ENCODE measurements around the gene TMEM164.
A peak's percentile ranks its signal among the peaks of the same experiment; 100 is the strongest.
"Not testable (repeated sequence)": the region's sequence is repeated elsewhere in the genome, so short reads cannot be mapped to it uniquely, and the experiment has no call there.

TMEM164 gene

DNA sequence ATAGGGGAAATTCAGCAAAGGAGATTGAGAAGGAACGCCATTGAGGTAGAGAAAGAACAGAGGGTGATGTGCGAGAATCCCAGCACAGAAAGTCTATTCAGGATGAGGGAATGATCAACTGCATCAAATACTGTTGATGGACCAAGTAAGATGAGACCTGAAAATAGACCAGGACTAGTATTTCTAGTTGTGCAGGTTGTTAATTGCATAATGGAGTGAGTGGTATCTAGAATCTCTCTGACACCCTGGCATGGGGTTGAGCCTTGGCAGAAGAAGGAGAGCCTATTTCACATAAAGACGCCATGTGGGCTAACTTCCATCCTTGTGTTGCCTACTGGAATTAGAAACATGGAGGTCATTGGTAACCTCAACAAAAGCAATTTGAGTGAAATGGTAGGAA lies 135.6 kb downstream of the TMEM164 start:
- no peak for DNase-seq

DNA sequence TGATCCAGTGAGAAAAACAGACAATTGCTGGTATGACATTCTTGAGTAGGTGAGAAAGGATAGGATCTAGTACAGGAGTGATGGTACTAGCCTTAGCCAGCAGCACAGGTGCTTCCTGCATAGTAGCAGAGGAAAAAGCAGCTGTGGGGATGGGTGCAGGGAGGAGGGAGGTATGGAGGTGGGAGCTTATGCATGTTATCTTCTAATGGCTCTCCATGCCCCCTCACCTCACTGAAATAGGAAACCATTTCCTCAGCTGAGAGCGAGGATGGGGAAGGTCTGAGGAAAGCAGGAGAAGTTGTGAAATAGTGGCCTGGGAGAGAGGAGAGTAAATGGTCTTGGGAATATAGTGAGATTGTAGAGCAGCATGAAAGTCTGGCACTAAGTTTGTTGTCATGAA lies 136.3 kb downstream of the TMEM164 start:
- DNase-seq = no peak

DNA sequence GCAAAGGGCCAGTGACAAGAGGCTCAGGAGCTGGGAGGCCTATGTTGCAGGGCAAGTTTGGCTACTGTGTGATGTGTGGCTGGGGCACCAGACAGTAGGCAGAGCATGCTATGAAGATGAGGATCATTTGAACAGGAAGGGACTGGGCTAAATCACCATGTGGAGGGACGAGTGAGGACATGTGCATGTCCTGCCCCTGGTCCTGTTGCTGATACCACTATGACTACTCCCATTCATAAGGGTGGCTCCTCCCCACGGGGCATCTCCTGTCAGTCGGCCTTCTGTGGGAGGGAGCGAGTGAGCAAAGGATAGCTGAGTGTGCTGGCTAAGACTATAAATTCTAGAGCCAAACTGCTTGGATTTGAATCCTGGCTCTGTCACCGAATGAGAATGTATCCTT lies 139.2 kb downstream of the TMEM164 start:
- DNase-seq = no peak

DNA sequence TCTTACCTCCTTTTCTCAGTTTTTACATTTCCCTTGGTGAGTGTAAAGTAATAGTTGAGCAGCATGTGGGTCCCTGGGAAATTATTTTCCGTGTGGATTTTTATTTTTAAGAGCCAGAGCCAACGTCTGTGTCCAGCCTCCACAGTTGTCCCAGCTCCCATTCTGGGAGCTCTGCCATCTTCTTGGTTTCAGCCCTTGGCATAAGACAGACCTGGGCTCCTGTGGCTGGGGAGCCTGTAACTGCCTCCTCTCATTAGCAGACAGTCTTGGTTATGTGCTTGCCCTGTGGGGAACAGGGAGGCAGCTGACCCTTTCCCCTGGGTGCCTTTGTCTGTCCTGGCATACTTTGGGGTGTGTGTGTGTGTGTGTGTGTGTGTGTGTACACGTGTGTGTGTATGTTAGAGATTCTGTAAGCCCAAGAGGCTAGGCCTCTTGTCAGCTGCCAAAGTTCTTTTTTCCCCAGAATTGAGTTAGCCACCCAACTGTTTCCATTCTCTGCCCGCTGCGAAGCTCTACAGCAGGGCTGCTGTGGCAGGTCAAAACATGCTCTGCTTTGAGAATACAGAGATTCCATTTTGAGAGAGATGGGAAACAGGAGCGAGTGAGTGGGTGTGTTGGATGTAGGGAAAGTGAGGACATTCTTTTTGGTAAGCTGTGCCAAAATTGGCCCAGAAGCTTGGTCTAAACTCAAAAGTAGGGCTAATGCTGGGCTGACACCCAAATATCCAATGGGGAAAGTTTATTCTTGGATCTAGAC lies 140.7 kb downstream of the TMEM164 start:
- DNase-seq = no peak

DNA sequence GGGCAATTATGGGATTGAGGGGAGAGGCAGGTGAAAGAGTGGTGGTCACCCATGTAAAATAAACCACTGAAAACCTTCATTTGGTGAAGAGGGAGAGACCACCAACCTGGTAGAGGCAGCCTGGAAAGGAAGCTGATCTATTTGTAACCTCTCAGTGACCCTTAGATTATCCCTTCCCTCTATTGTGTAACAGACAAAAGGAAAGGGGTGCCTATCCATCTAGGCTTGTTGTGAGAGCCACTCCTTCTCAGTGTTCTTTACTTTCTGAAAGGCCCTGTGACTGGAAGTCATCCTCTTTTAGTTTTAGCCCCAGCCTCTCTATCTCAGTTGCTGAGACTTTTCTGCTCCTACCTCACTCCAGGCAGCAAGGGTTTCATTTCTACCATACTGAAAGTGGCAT lies 142.4 kb downstream of the TMEM164 start:
- DNase-seq = no peak

DNA sequence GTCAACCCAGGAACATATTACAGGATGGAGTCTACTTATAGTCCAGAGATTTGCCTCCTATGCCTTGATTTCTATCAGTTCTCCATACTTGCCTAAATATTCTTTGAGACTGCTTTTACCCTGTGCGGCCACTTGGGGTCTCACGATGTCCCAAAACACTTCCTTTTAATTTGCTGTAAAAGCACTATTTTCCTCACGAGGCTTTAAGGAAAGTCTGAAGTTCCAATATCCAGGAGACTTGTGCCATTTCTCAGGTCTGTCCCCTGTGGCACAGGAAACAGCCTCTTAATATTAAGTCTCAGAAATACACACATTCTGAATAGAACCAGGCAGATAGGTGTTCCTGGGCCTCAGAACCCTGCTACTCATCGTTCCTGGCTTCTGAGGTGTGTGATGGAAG lies 142.9 kb downstream of the TMEM164 start:
- DNase-seq = no peak

DNA sequence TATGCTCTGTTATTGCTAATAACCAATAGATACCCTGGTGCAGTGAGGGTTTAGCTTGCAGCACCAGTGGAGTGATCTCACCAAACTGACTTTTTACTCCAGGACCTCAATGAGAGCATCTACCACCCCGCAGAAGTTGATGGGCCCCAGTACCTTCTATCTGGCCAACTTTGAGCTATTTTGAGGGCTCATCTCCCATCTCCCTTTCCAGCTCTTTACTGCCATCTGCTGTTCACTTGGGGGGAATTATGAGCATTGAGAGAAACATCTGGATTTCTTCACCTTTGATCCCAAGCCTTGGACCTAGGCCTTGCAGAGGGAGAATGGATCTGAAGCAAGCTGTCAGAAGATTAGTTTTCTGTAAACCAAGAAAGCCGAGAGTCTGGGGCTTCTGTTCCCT lies 143.6 kb downstream of the TMEM164 start:
- DNase-seq = no peak

DNA sequence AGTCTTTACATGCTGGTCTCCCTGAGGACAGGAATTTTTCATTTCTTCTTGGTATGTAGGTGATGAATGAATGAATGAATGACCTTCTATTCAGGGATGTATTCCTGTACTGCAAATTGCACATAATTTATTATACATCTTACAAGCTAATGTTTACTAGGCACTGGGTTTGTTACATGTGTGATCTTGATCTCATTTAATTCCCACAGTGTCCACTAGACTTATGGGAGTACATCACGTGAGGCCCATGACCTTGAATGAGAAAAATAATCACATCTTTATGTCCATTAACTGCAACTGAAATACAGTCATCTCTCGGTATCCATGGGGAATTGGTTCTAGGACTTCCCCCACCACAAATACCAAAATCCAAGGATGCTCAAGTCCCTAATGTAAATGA lies 150.3 kb downstream of the TMEM164 start:
- DNase-seq = peak; percentile 2

DNA sequence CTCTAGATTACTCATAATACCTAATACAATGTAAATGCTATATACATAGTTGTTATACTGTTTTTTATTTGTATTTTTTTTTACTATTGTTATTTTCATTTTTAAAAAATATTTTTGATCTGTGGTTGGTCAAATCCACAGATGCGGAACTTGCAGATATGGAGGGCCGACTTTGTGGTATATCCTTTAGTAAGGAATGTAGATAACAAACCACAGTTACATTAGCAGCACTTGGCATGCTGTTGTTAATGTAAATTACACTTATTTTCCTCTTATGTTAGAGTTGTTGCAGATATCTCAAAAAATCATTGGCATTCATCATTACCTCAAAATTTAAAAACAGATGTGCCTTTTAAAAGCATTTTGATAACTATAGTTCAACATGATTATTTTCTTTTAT lies 151.0 kb downstream of the TMEM164 start:
- DNase-seq = no peak

DNA sequence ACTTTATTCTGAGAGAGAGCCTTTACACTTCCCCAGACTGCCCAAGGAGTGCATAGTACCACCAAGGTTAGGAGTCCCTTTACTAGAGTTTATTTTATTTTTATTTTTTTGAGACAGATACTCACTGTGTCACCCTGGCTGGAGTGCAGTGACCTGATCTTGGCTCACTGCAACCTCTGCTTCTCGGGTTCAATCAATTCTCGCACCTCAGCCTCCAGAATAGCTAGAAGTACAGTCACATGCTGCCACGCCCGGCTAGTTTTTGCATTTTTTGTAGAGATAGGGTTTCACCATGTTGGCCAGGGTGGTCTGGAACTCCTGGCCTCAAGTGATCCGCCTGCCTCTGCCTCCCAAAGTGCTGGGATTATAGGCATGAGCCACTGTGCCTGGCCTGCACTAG lies 151.4 kb downstream of the TMEM164 start:
- not testable (repeated sequence) for DNase-seq

DNA sequence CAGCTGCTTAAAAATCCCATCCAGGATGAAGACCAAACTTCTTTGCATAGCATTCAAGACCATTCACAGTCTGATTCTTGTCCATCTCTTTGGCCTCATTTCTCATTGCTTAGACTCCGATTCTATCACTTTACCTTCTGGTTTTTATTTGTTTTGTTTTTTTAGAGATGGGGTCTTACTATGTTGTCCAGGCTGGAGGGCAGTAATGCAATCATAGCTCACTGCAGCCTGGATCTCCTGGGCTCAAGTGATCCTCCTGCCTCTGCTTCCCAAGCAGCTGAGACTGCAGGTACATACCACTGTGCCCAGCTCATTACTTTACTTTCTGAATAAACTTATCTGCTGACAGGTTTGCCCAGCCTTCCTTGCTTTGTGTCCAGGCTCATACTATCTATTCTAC lies 152.8 kb downstream of the TMEM164 start:
- DNase-seq = no peak

DNA sequence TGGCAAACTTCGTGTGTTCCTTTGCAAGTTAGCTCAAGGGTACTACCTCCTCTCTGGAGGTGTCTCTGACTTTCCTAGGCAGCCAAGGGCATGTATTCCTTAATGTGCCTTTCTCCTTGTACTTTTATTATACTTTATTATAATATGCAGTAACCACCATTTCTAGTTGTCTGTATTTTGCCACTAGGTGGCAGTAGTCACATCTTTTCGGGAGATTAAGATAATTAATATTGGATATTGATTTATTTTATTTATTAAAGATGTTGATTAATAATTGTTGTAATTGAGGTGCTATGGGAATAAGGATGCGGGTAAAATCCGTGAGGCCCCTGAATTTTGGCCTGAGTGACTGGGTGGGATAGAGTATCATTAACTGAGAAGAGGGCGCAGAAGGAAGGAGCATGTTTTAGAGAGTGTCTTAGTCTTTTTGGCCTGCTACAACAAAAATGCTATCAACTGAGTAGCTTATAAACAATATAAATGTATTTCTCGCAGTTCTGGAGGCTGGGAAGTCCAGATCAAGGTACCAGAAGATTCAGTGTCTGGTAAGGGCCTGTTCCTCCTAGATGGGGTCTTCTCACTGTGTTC lies 153.3 kb downstream of the TMEM164 start:
- no peak for DNase-seq

DNA sequence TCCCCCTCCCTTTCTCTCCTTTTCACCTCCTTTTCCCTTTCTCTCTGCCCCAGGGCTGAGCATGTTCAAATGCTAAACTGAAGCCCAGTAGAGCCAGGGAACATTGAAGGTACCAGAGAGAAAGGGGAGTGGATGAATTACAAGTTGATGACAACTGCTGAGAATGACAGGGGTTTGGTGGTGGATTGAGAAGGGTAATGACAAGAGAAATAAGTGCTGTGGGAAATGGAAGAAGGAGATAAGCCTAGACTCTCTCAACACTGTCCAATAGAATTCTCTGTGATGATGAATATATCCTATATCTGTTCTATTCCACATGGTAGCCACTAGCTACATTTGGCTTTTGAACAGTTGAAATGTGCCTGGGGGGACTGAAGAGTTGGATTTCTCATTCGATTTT lies 154.5 kb downstream of the TMEM164 start:
- no peak for DNase-seq

DNA sequence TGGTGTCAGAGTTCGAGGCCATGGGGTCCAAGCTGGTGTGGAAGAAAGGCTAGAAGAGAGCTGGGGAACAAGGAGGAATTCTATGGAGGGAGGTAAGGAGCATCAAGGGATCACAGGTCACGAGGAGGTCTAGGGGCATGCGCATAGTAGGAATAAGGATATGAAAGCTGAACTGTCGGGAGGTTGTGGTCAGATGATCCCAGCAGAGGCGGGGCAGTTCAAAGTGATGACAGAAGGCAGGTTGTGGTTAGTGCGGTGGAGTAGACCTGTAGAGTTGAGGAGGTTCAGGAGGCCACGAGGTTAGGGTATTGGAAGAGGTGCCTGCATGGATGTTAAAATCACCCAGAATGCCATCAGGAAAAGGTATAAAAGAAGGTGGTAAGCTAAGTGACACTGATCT lies 156.3 kb downstream of the TMEM164 start:
- no peak for DNase-seq

DNA sequence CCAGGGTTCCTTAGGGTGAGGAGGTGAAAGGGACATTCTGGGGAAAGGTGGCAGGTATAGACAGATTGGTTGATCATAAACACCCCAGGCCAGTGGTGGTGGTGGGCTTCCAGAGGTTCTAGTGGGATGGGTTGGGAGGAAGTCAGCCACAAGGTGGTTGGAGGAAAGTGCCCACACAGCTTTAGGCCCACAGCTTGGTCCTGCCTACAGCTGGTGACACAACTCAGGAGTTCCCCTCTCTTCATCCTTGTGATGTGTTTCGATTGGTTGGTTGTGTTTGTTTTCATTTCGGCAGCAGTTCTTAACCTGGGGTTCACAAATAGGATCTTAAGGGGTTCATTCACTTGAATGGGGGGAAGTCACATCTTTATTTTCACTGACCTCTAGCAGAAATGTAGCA lies 157.0 kb downstream of the TMEM164 start:
- no peak for DNase-seq

DNA sequence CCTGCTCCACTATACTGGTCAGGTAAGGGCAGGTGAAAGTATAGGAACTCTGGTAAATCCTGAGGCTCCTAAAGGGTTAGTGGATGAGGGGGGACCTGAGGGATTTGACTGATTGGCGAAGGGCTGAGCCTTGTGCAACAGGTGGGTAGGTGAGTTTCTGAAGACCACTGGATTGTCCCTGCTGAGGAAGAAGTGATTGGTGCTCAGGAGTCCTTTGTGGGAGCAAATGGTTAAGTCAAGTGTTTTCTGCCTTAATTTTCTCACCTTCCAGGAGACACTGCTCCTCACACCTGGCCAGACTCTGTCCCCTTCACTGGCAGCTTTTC lies 158.4 kb downstream of the TMEM164 start:
- no peak for DNase-seq

DNA sequence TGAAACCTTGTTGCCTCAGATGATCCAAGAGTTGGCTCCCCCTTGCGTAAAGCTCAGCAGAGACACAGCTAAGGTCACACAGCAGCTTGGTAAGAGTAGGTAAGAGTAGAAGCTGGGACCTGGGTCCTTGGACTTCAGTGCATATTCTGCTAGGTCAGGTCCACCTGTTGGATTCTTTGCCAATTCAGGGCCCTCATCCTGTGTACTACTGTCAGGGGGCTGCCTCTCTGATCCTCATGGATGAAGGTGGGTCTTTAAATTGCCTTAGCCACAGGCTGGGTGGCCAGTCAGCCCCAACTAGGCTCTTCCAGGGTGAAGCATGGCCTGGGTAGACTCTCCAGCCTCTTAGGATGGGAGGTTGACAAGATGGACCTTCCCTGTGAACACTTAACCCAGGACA lies 159.2 kb downstream of the TMEM164 start:
- DNase-seq = no peak

DNA sequence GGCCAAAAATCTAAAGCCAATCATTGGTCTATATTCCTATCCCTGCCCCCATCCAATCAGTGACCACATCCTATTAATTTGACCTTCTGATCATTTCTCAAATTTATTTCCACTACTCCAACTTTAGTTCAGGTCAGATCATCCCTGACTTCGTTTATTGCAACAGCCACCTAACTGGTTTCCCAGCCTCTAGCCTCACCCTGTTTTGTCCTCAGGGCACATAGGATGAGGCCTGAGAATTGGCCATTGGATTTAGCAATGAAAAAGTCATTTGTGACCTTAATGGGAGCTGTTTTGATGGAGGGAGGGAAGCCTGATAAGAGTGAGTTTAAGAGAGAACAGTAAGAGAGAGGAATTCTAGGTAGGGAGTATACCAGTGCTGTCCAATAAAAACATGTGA lies 160.0 kb downstream of the TMEM164 start:
- DNase-seq = no peak

DNA sequence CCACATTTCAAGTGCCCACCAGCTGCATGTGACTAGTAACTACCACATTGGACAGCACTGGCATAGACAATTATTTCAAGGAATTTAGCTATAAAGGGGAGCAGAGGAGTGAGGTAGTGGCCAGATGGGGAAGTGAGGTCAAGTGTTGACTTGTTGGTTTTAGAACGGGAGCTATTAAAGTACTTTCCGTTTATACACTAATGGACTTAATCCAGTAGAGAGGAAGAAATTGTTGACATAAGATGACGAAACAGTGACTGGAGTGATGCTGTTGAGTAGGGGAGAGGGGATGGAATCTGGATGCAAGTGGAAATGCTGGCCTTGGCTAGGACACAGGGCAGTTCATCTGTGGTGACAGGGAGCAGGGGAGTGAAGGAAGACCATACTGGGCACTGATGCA lies 160.6 kb downstream of the TMEM164 start:
- DNase-seq = no peak

DNA sequence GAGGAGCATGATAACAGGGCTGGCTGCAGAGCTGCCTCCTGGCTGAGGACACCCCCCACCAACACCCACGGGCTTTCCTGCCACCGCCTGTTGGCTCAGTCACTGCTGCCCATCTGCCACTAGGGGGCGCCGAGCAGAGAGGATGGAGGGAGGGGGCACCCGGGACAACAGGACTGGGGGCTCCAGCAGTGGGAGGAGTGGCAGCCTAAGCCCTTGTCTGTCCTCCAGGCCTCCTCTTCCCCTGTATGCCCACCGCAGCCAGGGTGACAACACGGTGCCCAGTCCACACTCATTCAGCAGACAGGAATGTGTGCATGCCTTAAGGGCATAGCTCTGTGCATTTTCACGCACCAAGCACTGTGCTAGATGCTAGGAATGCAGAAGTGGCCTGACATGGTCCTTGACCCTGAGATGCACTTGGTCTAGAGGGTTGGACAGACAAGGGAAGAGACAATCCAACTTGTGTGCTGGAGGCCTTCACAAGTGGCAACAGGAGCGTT lies 165.1 kb downstream of the TMEM164 start:
- no peak for DNase-seq

DNA sequence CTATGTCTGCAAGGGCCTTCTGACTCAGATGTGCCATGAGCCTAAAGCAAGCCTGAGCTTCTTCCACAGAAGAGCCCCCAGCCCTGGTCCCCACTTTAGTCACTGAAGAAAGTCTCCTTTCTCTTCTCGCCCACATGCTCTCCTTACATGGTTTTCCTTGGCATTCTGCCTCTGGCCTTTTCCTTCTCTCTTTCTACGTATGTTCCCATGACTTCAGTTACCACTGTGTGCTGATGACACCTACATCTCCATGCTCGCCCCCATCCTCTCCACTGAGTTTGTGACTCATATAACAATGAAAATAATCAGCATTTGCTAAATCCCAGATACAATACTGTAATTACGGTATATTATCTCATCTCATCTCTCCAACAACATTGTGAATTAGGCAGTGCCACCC lies 165.7 kb downstream of the TMEM164 start:
- no peak for DNase-seq

DNA sequence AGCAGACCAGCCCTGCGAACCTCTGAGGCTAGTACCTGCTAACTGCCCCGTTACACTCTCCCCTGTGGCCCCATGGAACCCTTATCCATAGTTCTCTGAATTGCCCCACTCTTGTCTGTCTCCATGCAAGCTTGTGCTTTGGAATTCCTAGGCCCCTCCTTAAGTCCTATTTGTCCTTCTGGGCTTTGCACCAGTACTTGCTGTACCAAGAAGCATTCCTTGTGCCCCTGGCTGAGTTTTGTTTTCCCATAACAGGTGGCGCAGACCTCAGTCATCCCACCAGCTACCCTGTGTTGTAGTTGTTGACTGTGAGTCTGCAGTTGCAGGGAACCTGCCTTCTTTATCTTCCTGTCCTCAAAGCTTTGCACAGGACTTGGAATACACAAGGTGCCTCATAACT lies 167.1 kb downstream of the TMEM164 start:
- DNase-seq = no peak

DNA sequence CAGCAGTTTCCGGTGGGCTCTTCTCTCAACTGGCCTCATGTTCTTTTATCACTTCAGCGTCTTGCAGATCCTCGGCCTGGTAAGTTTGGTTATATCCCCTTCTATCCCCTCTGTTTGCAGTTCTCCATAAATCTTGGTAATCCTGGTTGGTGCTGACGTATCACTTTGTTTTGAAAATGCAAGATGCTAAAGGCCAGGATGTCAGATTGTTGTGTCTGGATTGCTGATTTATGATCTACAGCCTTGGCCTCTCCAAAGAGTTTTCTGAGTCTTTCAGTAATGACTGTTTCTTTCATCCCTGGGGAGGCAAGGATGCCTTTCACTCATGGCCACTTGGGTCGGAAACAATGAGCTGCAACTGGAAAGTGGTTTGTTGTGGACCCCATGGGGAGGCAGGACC lies 168.5 kb downstream of the TMEM164 start:
- no peak for DNase-seq

DNA sequence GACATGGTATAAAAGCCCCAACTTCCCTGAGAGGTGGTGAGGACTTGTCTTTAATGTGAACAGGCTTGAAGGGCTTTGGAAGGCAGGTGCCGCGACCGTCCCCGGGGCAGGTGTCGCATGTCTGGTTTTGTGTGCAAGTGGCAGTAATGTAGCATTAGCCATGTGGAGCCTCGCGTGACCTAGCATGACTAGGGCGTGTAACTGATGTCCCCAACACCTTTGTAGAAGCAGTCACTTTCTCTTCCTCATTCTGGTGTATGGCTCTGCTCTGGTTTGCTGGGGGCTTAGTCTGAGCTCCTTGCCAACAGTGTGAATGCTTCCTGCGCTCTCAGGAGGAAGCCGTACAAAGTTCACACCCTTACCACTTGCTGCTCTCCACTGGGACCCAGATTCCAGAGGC lies 169.3 kb downstream of the TMEM164 start:
- no peak for DNase-seq

Measured in NCI-H526 treated with DMSO at 0.1 percent for 48 hours (cell line).